VCaP (cell line): ENCODE data around the gene ZSCAN18.
"Not testable (repeated sequence)": the region's sequence is repeated elsewhere in the genome, so short reads cannot be mapped to it uniquely, and the experiment has no call there.

Experiments used
- H3K27ac ChIP-seq: fragments of 450-650 bp; 2 replicates; pipeline ENCODE4 v1.5.1; 2017
- CTCF ChIP-seq: fragments of 450-650 bp; conservative IDR thresholded peaks from 2 replicates; pipeline ENCODE4 v1.5.1; 2017; ENCODE audit warnings: mild to moderate bottlenecking, moderate library complexity

Gene ZSCAN18

GRCh38 chr19:58097781-58098681 lies at the start of gene ZSCAN18:
ZSCAN18 (minus strand) TSS chr19:58098231; CDS start chr19:58090267, 7,964 bp downstream.
- TF ChIP-seq CTCF = no peak
- peak within 1 kb of the TSS; percentile 72; the same call in 1 of the 2 replicates for H3K27ac ChIP-seq

GRCh38 chr19:58147475-58147874 lies 49.4 kb upstream of the ZSCAN18 start:
- not testable (repeated sequence) for H3K27ac ChIP-seq

- no peak overlapping the region for H3K27ac ChIP-seq
- TF ChIP-seq CTCF = no peak
Measured at GRCh38 chr19:58145849-58146248, 47.8 kb upstream of the ZSCAN18 start.

- no peak overlapping the region for H3K27ac ChIP-seq
- TF ChIP-seq CTCF = no peak
Measured at GRCh38 chr19:58134244-58134643, 36.2 kb upstream of the ZSCAN18 start.

- no peak for TF ChIP-seq CTCF
- no peak overlapping the region for H3K27ac ChIP-seq
Measured at GRCh38 chr19:58129284-58129683, 31.3 kb upstream of the ZSCAN18 start.

- no peak overlapping the region for H3K27ac ChIP-seq
- TF ChIP-seq CTCF = no peak
Measured at GRCh38 chr19:58128041-58128685, 30.1 kb upstream of the ZSCAN18 start.

GRCh38 chr19:58123354-58123753 lies 25.3 kb upstream of the ZSCAN18 start:
- no peak for TF ChIP-seq CTCF
- no peak overlapping the region for H3K27ac ChIP-seq
